Activated CD4-positive, alpha-beta T cell treated with anti-CD3 and anti-CD28 coated beads for 1 hour (primary cell): ENCODE data around the gene PRKCQ.
A peak's percentile ranks its signal among the peaks of the same experiment; 100 is the strongest.
"Not testable (repeated sequence)": the region's sequence is repeated elsewhere in the genome, so short reads cannot be mapped to it uniquely, and the experiment has no call there.

Experiments
- DNase-seq: peaks from one replicate; pipeline ENCODE4 v3.0.0-alpha.2; 2020

The PRKCQ gene

DNA sequence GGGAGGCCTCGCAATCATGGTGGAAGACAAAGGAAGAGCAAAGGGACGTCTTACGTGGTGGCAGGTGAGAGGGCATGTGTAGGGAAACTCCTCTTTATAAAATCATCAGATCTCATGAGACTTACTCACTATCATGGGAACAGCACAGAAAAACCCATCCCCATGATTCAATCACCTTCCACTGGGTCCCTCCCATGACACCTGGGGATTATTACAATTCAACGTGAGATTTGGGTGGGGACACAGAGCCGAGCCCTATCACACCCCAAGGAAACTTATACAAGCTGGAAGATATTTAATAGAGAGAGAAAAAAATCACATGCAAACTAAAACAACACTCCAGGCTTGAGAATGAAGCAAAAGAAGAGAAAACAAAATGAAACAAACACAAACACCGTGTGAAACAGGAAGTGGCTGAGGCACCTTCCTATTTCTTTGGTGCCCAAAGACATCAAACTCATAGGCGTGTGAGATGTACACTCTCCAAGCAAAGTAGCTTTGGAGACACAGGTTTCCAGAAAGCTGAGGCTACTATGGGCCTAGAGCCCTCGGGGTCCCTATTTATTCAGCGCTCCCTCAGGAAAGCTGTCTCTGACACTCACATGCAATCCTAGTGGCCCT is 97.2 kb downstream of the PRKCQ start:
- no peak for DNase-seq

GRCh38 chr10:6478722-6479121 is 101.4 kb downstream of the PRKCQ start:
- no peak for DNase-seq

DNA sequence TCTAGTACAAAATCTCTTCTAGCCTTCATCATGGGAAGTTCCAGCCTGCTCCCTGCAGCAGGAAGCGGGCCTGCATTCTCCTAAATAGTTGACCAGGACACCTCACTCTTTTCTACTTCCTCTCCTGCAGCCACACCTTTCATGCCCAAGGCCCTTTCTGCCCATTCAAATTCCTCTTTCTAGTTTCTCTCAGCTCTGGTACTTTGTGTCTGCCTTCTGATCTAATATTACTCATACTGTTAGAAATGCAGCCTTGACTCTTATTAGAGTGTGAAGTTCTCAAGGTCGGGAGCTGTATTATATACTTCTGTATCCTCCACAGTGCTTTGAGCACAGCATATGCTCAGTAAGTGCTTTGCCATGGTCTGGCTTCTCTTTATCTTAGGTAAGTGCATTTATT is 103.1 kb downstream of the PRKCQ start:
- DNase-seq, result no peak

DNA sequence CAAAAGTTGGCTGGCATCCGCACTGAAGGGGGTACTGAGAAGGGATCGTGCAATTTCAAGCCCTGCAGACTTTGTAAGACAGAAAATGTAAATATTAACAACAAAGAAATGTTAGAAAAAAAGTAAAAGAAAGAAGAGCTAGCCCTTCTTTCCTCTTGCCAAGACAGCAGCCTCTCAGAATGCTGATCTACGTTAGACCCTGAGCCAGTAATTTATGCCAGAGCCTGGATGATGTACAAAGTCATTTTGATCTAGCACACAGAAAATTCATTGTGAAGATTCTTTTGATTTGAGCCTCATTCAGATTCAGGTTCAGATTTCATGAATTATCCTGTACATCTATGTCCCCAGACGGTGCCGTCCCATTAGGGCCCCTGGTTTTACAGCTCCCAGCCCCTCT is 105.2 kb downstream of the PRKCQ start:
- DNase-seq, result no peak

DNA sequence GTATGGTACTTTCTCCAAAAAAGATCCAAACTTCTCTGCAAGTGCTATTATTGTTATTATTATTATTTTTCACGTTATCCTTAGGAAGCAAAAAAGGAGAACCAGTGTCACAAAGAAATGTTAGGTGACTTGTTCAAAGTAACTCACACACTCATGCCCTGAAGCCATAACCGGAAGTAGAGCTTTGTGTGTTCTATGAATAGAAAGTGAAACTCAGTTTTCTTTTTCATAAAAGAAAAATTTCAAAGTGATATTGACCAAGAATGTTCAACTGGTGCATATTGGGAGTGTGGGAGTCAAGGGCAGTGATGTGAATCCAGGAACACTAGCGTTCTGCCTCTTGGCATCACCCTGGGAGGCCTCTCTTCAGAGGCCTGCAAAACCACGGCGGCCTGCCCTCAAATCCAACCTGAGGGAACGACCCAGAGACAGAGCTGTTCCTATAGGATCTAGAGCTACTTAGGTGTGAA is 106.1 kb downstream of the PRKCQ start:
- DNase-seq, result no peak

DNA sequence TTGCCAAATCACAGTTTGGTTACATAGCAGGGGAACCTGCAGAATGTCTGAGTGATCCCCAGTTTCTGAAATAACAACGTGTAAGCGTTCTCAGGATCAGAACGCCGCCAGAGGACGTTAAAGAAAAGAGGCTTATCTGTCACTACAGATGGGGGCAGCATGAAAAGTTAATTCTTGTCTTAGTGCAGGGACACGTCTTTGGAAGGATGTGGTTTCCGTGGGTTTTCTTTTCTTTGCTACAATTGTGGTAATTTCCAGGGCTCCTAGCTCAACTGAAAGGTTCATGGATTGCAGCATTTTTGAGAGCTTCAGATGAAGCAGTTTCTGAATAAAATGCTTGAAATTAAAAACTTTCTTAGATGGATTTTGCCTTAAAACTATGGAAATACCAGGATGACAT is 106.6 kb downstream of the PRKCQ start:
- DNase-seq, result peak; percentile 11

GRCh38 chr10:6472710-6473005 is 107.4 kb downstream of the PRKCQ start:
- DNase-seq, result not testable (repeated sequence)

- DNase-seq, result no peak
Observed at GRCh38 chr10:6470894-6471618, 109.0 kb downstream of the PRKCQ start.

DNA sequence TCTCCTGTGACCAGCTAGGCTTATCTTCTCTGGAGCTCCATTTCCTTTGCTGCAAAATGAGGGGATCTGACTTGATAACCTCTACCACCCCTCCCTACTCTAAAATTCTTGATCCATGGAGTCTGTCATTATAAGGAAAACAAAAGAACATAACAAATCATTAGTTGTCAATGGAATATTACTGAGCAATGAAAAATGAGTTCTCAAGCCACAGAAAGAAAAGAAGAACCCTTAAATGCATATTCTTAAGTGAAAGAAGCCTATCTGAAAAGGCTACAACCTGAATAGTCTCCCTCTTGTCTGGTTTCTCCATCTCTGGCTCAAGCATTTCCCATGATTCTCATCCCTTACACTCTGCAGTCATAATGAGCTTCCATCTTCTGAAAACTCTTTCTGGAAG is 110.4 kb downstream of the PRKCQ start:
- DNase-seq, result no peak

DNA sequence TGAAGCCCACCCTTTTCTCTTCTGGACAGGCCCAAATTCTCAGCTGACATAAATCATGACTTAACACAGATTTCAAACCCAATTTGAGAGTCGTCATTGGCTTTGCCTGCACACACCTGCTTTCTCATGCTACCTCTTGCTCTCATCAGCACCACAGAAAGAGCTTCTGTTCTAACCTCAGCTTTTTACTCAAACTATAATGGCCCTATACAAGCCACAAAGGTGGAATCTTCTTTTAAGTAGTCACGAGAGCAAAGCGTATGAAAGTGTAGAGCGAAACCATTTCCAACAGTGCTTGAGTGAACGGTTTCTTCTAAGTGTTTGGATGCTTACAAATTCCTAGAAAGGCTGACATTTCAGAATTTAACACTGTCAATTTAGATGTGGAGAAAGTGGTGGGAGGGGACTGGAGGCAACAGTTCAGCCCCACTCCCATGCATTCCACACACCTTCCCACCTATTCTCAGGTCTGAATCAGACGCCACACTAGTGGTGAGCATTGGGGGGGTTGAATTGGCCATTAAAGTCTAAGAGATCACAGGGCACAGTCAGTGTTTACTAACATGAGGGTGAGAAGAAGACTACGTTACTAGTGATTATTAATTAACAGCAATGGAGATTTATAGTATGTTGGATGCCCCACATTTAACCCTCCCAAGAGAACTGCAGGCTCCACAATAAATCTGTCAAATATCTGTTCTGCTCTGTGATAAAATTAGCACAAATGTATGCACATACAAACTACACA is 114.0 kb downstream of the PRKCQ start:
- no peak for DNase-seq

GRCh38 chr10:6465437-6465836 is 114.6 kb downstream of the PRKCQ start:
- DNase-seq, result no peak

- DNase-seq, result no peak
Observed at GRCh38 chr10:6464862-6465430, 115.1 kb downstream of the PRKCQ start.

GRCh38 chr10:6463366-6463765 is 116.7 kb downstream of the PRKCQ start:
- no peak for DNase-seq

GRCh38 chr10:6461961-6462360 is 118.1 kb downstream of the PRKCQ start:
- DNase-seq, result no peak

GRCh38 chr10:6460861-6461409 is 119.1 kb downstream of the PRKCQ start:
- no peak for DNase-seq

- DNase-seq, result no peak
Observed at GRCh38 chr10:6458814-6459213, 121.3 kb downstream of the PRKCQ start.

- DNase-seq, result no peak
Observed at GRCh38 chr10:6457376-6457775, 122.7 kb downstream of the PRKCQ start.

- DNase-seq, result no peak
Observed at GRCh38 chr10:6456067-6456466, 124.0 kb downstream of the PRKCQ start.

GRCh38 chr10:6455592-6455991 is 124.5 kb downstream of the PRKCQ start:
- DNase-seq, result no peak

DNA sequence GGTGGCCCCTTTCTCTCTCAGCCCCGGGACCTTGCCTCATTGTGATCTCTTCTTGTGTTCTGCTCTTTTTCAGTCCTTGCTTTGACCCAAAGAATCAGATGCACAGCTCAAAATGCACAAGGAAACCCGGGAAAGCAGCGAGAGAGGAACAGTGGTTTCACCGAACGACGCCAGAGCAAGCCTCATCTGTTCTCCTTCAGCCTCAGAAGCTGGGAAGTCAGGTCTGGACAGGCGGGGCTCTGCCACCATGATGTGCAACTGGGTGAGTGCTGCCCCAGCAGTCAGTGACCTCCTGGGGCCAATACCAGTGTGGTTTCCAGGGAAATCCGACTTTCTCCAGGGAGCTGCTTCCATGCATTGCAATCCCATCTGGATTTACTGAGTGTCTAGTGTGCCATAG is 133.4 kb downstream of the PRKCQ start:
- no peak for DNase-seq

DNA sequence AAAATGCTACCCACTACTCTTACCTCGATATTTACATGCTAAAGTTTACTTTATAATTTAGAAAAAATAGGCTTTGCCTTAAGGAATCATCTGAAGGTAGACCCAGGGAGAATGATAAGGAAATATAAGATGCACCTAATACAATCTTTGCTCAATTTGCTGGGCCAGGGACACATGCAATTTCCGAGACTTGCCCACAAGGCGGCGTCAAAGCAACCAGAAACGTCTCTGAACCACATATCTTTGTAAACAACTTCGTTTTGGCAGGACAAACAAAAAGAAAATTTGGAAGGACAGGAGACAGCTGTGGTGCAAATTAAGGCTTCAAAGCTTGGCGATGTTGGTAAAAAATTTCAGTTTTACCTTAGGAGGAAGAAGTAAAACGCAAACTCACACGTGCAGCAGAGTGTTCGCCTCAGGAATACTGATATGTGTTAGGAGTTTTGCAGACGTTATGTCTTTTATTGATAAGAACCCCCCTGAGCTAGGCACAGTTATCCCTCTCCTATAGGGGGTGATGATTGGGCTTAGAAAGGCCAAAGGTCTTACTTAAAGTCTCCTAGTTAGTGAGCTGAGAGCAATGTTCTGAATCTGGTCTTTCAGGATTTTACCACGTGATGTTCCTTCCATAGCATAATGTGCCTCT is 134.3 kb downstream of the PRKCQ start:
- peak; percentile 43 for DNase-seq

DNA sequence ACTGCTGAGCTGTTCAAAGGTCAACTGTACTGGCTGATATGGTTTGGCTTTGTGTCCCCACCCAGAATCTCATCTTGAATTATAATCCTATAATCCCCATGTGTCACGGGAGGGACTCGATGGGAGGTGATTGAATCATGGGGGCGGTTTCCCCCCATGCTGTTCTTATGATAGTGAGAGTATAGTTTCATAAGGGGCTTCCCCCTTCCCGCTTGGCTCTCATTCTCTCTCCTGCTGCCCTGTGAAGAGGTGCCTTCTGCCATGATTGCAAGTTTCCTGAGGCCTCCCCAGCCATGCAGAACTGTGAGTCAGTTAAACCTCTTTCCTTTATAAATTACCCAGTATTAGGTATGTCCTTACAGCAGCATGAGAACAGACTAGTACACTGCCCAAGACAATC is 140.2 kb downstream of the PRKCQ start:
- not testable (repeated sequence) for DNase-seq

GRCh38 chr10:6431861-6432260 is 148.2 kb downstream of the PRKCQ start:
- no peak for DNase-seq
